ENCODE data around the gene CFAP65.

Gene CFAP65

DNA sequence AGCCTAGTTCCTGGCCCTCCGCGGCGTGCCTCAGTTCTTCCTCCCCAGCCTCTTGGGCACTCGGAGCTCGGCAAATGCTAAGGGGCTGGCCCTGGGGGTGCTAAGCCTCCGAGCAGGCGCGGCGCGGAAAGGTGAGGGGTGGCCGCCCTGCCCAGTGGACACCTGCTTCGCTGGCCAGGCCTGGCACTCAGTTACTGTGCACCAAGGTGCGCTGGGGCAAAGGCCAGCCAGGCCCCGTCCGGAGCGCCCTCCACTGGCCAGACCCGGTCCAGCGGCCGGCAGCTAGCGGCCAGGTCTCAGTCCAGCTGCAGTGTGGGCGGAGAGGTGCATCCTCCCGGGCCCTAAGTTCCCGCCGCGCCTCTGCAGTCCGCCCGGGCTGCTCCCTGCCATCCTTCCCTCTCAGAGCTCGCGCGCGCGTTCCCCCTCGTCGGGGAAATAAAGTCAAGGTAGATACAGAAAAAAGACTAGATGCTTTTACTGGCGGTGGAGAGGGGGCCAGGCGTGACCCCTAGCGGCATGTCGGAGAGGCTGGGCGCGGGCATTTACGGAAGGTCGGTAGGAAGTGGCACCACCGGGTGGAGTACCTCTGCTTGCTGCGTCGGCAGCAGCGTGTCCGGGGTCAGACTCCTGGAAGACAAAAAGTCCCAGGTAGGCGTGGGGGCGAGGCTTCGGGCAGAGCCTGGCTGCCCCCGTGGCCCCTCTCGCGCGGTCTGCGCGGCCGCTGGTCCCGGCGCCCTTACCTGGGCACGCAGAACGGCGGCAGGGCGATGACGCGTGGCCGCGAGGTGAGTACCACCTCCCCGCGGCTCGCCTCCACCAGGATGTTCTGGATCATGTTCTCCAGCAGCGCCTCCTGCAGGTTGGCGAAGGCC lies 38.7 kb downstream of the CFAP65 start:
- no peak overlapping the region for H3K27ac ChIP-seq (ENCODE audit: low read depth, low read length)
- H3K4me3 ChIP-seq (ENCODE audit: low read depth in 1 of 2, low read length in 2 of 2): no peak overlapping the region
- H3K9me3 ChIP-seq (ENCODE audit: low read length): no peaks in the 10 kb centered on the region
- no peak overlapping the region for H3K9ac ChIP-seq (ENCODE audit: low read length)
- H3K4me1 ChIP-seq (ENCODE audit: insufficient read depth, low read length): peaks cover 3% of the 10 kb centered on the region
- H3K36me3 ChIP-seq (ENCODE audit: insufficient read depth, low read length): no peaks in the 10 kb centered on the region
- H3K27me3 ChIP-seq (ENCODE audit: control insufficient read depth in 1 of 2, insufficient read depth in 2 of 2, low read length in 2 of 2): peaks cover 41 to 77% of the 10 kb centered on the region in 2 donors

DNA sequence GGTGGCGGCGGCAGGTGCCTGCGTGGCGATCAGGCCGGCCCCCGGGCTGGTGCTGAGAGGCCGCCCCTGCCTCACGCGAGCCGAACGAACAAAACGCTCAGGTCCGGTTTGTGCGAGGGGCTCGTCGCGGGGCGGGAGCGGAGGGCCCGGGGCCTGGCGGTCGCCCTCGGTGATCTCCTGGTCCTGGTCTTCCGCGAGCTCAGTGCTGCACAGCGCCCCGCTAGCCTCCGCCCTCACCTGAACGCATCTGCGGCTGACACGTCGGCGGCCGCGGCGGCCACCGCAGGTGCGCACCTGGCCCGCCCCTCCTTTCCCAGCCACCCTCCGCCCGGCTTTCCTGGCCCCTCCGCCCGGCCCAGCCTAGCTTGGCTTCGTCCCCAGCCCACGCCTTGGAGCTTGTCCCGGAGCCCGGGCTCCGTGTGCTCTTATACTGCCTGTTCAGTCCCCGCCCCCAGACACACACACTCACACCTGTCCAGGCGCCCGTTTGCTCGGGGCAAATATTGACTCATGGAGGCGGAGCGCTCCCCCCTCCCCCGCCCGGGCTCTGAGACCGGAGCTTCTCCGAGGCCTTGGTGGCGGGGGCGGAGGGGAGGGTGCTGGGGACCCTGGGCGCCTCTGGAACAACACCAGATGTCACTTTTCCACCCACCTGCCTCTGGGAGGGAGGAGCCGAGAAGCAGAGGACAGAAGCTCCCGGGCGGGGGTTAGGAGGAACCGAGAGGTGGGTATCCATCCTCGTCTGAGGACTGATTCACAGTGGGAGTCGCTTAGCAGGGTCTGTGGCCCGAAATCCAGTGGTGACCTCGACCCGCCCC lies 39.5 kb downstream of the CFAP65 start:
- H3K4me1 ChIP-seq (ENCODE audit: insufficient read depth, low read length): peaks cover 3% of the 10 kb centered on the region
- H3K4me3 ChIP-seq (ENCODE audit: low read depth in 1 of 2, low read length in 2 of 2): no peak overlapping the region
- H3K36me3 ChIP-seq (ENCODE audit: insufficient read depth, low read length): no peaks in the 10 kb centered on the region
- peaks cover 46 to 77% of the 10 kb centered on the region in 2 donors for H3K27me3 ChIP-seq (ENCODE audit: control insufficient read depth in 1 of 2, insufficient read depth in 2 of 2, low read length in 2 of 2)
- no peak overlapping the region for H3K9ac ChIP-seq (ENCODE audit: low read length)
- no peaks in the 10 kb centered on the region for H3K9me3 ChIP-seq (ENCODE audit: low read length)
- H3K27ac ChIP-seq (ENCODE audit: low read depth, low read length): no peak overlapping the region

DNA sequence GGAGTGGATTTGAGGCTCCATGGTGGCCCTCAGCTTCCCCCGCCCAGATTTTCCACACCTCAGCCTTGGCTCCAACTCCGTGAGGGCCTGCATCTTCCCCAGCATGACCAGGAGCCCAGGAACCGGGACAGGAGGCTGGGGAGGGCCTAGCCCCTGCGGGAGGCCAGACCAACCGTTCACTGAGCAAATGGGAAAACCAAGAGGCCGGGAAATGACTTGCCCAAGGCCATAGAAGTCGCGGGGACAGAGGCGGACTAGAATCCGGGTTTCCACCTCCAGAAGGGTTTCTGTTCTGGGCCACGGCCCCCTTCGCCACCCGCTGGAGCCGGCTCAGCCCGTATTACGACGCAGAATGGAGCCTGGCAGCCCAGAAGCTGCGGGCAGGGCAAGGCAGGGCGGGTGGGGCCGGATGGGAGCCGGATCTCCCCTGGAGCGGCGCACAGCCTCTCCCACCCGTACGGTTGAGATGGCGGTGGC lies 40.2 kb downstream of the CFAP65 start:
- Histone ChIP-seq H3K27me3 (ENCODE audit: control insufficient read depth in 1 of 2, insufficient read depth in 2 of 2, low read length in 2 of 2) (peaks cover 52 to 82% of the 10 kb centered on the region in 2 donors), H3K36me3 (ENCODE audit: insufficient read depth, low read length) (no peaks in the 10 kb centered on the region), H3K4me1 (ENCODE audit: insufficient read depth, low read length) (peaks cover 8% of the 10 kb centered on the region), H3K4me3 (ENCODE audit: low read depth in 1 of 2, low read length in 2 of 2) (no peak overlapping the region), H3K27ac (ENCODE audit: low read depth, low read length) (no peak overlapping the region), H3K9me3 (ENCODE audit: low read length) (no peaks in the 10 kb centered on the region), H3K9ac (ENCODE audit: low read length) (no peak overlapping the region)

DNA sequence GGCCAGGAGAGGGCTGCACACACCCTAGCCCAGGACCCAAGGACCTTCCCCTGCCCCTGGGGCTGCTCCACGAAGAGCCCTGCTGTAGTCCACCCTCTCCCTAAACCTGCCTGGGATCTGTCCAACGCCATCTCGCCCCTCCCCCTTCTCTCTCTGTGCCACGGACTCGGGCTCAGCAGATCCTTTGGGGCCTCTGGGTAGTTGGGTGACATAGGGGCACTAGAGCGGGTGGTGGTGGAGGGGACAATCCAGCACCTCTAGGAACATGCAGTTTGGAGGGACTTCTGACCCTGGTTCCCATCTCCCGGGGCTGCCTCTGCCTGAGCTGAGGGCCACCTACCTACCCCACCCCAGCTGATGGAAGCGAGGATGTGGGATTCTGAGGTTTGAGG lies 40.8 kb downstream of the CFAP65 start:
- Histone ChIP-seq H3K27me3 (ENCODE audit: control insufficient read depth in 1 of 2, insufficient read depth in 2 of 2, low read length in 2 of 2) (peaks cover 57 to 80% of the 10 kb centered on the region in 2 donors), H3K36me3 (ENCODE audit: insufficient read depth, low read length) (no peaks in the 10 kb centered on the region), H3K27ac (ENCODE audit: low read depth, low read length) (no peak overlapping the region), H3K4me1 (ENCODE audit: insufficient read depth, low read length) (peaks cover 13% of the 10 kb centered on the region), H3K9ac (ENCODE audit: low read length) (no peak overlapping the region), H3K4me3 (ENCODE audit: low read depth in 1 of 2, low read length in 2 of 2) (no peak overlapping the region), H3K9me3 (ENCODE audit: low read length) (no peaks in the 10 kb centered on the region)

DNA sequence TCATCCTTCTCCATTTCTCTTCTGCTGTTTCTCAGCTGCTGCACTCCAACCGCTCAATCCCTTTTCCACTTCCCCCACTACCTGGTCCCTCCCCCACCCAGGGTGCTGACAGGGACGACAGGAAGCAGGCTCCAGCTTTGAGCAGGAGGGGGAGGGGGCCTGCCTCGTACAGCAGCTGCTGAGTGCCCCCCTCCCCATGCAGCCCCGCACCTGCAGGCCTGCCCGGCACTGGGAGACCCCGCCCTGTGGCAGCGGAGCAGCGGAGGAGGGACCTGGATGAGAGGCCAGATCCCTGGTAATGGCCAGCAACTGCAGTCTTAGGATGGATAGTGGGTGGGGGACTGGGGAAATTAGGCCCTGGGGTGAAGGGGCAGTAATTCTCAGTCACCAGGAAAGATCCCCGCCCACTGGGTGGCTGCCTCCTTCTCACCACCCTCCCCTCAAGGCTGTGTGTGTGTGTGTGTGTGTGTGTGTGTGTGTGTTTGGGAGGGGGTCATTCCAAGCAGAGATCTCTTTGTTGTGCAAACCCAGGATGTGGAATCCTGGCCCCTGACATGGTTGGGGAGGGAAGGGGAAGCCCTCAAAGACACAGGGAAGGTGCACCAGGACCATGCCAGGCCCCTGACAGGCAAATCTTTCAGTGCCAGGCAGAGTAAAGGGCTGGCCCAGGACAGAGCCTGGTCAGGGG lies 41.3 kb downstream of the CFAP65 start:
- Histone ChIP-seq H3K4me1 (ENCODE audit: insufficient read depth, low read length) (peaks cover 15% of the 10 kb centered on the region), H3K27me3 (ENCODE audit: control insufficient read depth in 1 of 2, insufficient read depth in 2 of 2, low read length in 2 of 2) (peaks cover 62 to 80% of the 10 kb centered on the region in 2 donors), H3K27ac (ENCODE audit: low read depth, low read length) (no peak overlapping the region), H3K9me3 (ENCODE audit: low read length) (no peaks in the 10 kb centered on the region), H3K36me3 (ENCODE audit: insufficient read depth, low read length) (no peaks in the 10 kb centered on the region), H3K9ac (ENCODE audit: low read length) (no peak overlapping the region), H3K4me3 (ENCODE audit: low read depth in 1 of 2, low read length in 2 of 2) (no peak overlapping the region)

DNA sequence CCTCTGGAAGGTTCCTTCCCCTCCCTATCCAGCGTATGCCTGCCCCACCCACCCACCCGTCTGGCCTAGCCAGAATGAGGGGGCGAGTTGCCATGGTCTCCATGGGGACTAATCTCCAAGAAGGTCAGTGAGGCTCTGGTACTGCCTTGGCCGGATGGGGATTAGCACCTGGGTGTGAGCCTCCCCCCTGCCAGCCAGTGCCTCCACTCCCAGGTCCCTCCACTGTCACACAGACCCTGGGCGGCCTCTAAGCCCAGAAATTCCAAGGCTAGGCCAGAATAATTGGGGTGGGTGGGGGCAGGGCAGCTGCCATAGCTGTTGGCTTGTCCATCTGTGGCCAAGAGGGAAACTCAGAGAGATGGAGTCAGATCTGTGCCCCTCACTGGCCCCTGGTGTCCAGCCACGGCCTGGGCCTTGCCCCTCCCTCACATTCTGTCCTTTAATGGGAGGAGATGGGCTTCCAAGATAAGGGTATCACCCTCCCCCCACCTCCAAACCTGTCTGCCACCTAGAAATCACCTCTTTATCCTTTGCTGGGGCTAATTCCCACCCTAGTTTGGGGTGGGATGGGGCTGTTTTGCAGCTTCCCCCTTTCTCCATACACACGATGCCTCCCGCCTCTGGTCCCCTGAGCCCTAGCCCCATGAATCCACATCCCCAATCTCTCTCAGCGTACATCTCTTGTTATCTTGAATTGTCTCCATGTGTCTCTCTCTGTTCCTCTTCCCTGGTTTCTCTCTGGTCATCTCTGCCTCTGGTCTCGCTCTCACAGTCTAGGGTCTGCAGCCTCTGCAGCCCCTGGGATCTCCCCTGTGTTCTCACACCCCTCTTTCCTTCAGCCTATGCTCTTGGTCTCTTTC lies 42.1 kb downstream of the CFAP65 start:
- Histone ChIP-seq H3K9me3 (ENCODE audit: low read length) (no peaks in the 10 kb centered on the region), H3K4me3 (ENCODE audit: low read depth in 1 of 2, low read length in 2 of 2) (no peak overlapping the region), H3K4me1 (ENCODE audit: insufficient read depth, low read length) (peaks cover 15% of the 10 kb centered on the region), H3K27ac (ENCODE audit: low read depth, low read length) (no peak overlapping the region), H3K36me3 (ENCODE audit: insufficient read depth, low read length) (no peaks in the 10 kb centered on the region), H3K27me3 (ENCODE audit: control insufficient read depth in 1 of 2, insufficient read depth in 2 of 2, low read length in 2 of 2) (peaks cover 64 to 80% of the 10 kb centered on the region in 2 donors), H3K9ac (ENCODE audit: low read length) (no peak overlapping the region)

DNA sequence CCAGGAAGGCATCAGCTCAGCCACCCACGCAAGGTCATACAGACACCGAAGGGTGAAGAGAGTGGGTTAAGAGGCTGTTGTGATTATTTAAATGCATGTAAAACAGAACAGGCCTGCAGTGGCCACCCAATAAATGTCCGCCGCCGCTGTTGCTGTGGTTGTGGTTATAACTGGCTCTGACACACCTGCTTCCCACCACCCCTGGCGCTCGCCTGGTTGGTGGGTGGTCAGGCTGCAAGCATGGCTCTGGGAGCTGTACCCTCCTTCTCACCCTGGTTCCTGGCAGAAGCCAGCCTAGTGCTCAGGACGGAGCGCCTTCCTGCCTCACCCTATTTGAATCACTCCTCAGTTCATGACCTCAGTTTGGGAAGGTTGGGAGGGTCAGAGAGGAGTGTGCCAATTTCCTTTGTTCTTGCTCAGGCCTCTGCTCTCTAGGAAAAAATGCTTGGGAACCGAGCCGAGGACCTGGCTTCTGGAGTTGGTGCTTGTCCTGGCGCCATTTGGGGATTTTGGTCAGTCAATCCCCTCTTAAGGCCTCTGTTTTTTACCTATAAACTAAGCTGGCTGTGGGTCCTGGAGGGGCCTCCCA lies 42.8 kb downstream of the CFAP65 start:
- peaks cover 19% of the 10 kb centered on the region for H3K4me1 ChIP-seq (ENCODE audit: insufficient read depth, low read length)

DNA sequence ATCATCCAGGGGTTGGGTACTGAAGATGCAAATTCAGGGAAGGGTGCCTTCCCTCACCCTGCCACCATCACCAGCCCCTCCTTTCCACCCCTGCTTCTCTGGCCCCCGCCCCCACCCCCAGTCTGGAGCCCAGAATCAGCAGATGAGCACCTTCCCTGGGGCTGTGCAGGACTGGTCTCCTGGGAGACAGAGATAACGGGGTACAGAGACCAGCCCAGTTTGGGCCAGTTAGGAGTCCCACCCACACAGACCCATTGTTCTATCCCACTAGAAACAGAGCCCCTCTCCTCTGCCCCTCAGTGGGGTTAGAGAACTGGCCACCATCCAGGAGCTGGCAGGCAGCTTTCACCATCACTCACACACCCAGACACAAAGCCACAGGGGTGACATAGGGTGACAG lies 43.6 kb downstream of the CFAP65 start:
- Histone ChIP-seq H3K4me3 (ENCODE audit: low read depth in 1 of 2, low read length in 2 of 2) (no peak overlapping the region), H3K27me3 (ENCODE audit: control insufficient read depth in 1 of 2, insufficient read depth in 2 of 2, low read length in 2 of 2) (peaks cover 62 to 80% of the 10 kb centered on the region in 2 donors), H3K36me3 (ENCODE audit: insufficient read depth, low read length) (no peaks in the 10 kb centered on the region), H3K9me3 (ENCODE audit: low read length) (no peaks in the 10 kb centered on the region), H3K4me1 (ENCODE audit: insufficient read depth, low read length) (peaks cover 27% of the 10 kb centered on the region), H3K9ac (ENCODE audit: low read length) (no peak overlapping the region), H3K27ac (ENCODE audit: low read depth, low read length) (no peak overlapping the region)

More for the DNA sequence above, 42.8 kb downstream of the CFAP65 start:
- H3K27ac ChIP-seq (ENCODE audit: low read depth, low read length): no peak overlapping the region
- no peak overlapping the region for H3K4me3 ChIP-seq (ENCODE audit: low read depth in 1 of 2, low read length in 2 of 2)
- no peaks in the 10 kb centered on the region for H3K9me3 ChIP-seq (ENCODE audit: low read length)
- peaks cover 64 to 80% of the 10 kb centered on the region in 2 donors for H3K27me3 ChIP-seq (ENCODE audit: control insufficient read depth in 1 of 2, insufficient read depth in 2 of 2, low read length in 2 of 2)
- H3K9ac ChIP-seq (ENCODE audit: low read length): no peak overlapping the region
- no peaks in the 10 kb centered on the region for H3K36me3 ChIP-seq (ENCODE audit: insufficient read depth, low read length)

DNA sequence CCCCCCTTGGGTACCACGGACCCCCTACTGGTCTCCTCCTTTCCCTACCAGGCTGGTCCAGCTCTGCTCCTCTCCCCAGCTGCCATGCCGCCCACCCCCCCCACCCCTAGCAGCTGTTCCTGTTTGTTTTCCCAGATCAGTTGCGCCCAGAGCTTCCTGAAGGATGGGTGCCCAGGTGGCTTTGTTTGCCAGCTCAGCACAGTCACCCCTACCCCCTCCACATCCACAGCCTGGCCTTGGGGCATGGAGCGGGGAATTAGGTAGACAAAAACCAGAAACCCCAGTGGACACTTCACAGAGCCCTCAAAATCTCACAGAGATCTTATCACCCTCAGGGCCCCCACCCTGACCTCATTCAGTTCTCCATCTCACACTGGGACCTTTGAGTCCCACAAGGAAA lies 44.4 kb downstream of the CFAP65 start:
- Histone ChIP-seq H3K4me1 (ENCODE audit: insufficient read depth, low read length) (peaks cover 25% of the 10 kb centered on the region), H3K9ac (ENCODE audit: low read length) (no peak overlapping the region), H3K36me3 (ENCODE audit: insufficient read depth, low read length) (no peaks in the 10 kb centered on the region), H3K4me3 (ENCODE audit: low read depth in 1 of 2, low read length in 2 of 2) (no peak overlapping the region), H3K27me3 (ENCODE audit: control insufficient read depth in 1 of 2, insufficient read depth in 2 of 2, low read length in 2 of 2) (peaks cover 62 to 80% of the 10 kb centered on the region in 2 donors), H3K27ac (ENCODE audit: low read depth, low read length) (no peak overlapping the region), H3K9me3 (ENCODE audit: low read length) (no peaks in the 10 kb centered on the region)

DNA sequence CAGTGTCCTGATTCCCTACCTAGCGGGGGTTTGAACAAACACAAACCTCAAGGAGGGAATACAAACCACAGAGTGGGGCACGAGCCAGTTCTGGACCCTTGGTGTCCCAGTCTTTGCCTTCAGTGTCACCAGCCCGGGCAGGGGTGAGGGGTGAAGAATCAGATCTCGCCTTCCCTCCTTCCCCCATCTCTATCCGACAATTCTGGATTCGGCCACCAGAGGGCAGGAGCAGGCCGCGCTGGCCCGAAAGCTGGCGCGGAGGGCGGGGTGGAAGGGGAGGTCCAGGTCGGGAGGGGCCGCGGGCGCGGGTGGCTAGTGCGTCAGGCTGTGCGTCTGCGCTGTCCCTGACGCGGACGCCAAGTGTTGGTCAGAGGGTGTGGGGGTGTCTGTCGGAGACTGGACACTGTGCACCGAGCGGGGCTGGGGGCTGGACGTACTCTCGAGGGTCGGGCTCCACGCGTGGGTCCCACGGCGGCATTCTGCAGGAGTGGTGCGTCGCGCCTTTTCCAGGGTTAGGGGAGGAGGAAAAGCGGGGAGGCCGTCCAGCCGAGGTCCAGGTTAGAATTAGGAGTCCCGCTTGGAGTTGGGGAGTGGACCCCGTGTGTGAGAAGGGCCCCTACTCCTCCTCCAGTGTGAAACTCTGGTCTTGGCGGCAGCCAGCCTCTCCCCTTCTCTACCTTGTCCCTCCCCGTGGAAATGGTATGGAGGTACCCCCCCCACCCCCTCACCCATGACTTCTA lies 45.2 kb downstream of the CFAP65 start:
- no peaks in the 10 kb centered on the region for H3K36me3 ChIP-seq (ENCODE audit: insufficient read depth, low read length)
- peaks cover 68 to 80% of the 10 kb centered on the region in 2 donors for H3K27me3 ChIP-seq (ENCODE audit: control insufficient read depth in 1 of 2, insufficient read depth in 2 of 2, low read length in 2 of 2)
- H3K9me3 ChIP-seq (ENCODE audit: low read length): no peaks in the 10 kb centered on the region
- H3K27ac ChIP-seq (ENCODE audit: low read depth, low read length): no peak overlapping the region
- H3K9ac ChIP-seq (ENCODE audit: low read length): no peak overlapping the region
- peak overlapping the region in 1 of 2 donors; percentile 45 for H3K4me3 ChIP-seq (ENCODE audit: low read depth in 1 of 2, low read length in 2 of 2)
- peaks cover 24% of the 10 kb centered on the region for H3K4me1 ChIP-seq (ENCODE audit: insufficient read depth, low read length)
